Calu3 (cell line): ENCODE results near the gene LIG4. TPM values are rescaled to one million over a fixed set of nuclear protein-coding genes. Genes with fewer than 3 reads are reported as not detected.

Source experiments
- BruUV-seq: library from RNA; stranded (reverse); fragments of 400-500 nt; replicated peaks from 2 replicates; lab custom pipeline; 2021; lab: Mats Ljungman, UMichigan
- CTCF ChIA-PET: fragments of 300-600 bp; sonication (Branson Sonifier 250); formaldehyde crosslinking; loops from one replicate; lab custom pipeline; 2022; ENCODE audit warnings: antibody characterized with exemption; lab: Charles Lee
- DNase-seq: peaks from one replicate; pipeline ENCODE4 v3.0.0; 2022
- H3K27ac Mint-ChIP-seq: one replicate; pipeline ENCODE4 v1.8.0; 2022; ENCODE audit warnings: mixed read lengths; ENCODE audit not compliant: unreplicated experiment
- H3K27me3 Mint-ChIP-seq: one replicate; pipeline ENCODE4 v1.8.0; 2022; ENCODE audit warnings: mixed read lengths; ENCODE audit not compliant: unreplicated experiment
- H3K36me3 Mint-ChIP-seq: one replicate; pipeline ENCODE4 v1.8.0; 2022; ENCODE audit warnings: mild to moderate bottlenecking, moderate library complexity, mixed read lengths; ENCODE audit not compliant: insufficient read depth, unreplicated experiment
- H3K4me1 Mint-ChIP-seq: one replicate; pipeline ENCODE4 v1.8.0; 2022; ENCODE audit warnings: mild to moderate bottlenecking, low read depth, mixed read lengths; ENCODE audit not compliant: unreplicated experiment
- H3K4me3 Mint-ChIP-seq: one replicate; pipeline ENCODE4 v1.8.0; 2022; ENCODE audit warnings: mild to moderate bottlenecking, low read depth, moderate library complexity, mixed read lengths; ENCODE audit not compliant: unreplicated experiment
- H3K9me3 Mint-ChIP-seq: one replicate; pipeline ENCODE4 v1.8.0; 2022; ENCODE audit warnings: low read depth, mixed read lengths; ENCODE audit not compliant: unreplicated experiment
- intact Hi-C: fragments of 100-400 bp; cut with micrococcal nuclease; formaldehyde crosslinking; loops from one replicate; pipeline ENCODE4 v1.10.0; 2022; ENCODE audit not compliant: unreplicated experiment
- total RNA-seq: library from RNA; stranded (reverse); gene quantifications from 2 replicates; pipeline ENCODE4 v1.2.3, GENCODE V29; 2022
- TF ChIP-seq, protein P1 (sequence below): fragments of 200-600 bp; IDR thresholded peaks from one replicate; pipeline ENCODE4 v1.8.0; 2022; ENCODE audit warnings: antibody characterized with exemption; ENCODE audit not compliant: unreplicated experiment

Gene LIG4
- total RNA-seq, 1 experiment from 2014 or later = 2.7 TPM

GRCh38 chr13:108200781-108201398 lies 14.4 kb downstream of the LIG4 start:
- H3K4me3 Mint-ChIP-seq = no peak overlapping the region
- DNase-seq = no peak
- BruUV-seq = no TSS peak
- no peaks in the 10 kb centered on the region for H3K4me1 Mint-ChIP-seq
- H3K27me3 Mint-ChIP-seq = no peaks in the 10 kb centered on the region
- no peak overlapping the region for H3K27ac Mint-ChIP-seq
- H3K9me3 Mint-ChIP-seq = no peaks in the 10 kb centered on the region
- intact Hi-C loops = no loop called here
- H3K36me3 Mint-ChIP-seq = no peaks in the 10 kb centered on the region
- CTCF ChIA-PET = no interaction called here
- TF ChIP-seq, protein P1, sequence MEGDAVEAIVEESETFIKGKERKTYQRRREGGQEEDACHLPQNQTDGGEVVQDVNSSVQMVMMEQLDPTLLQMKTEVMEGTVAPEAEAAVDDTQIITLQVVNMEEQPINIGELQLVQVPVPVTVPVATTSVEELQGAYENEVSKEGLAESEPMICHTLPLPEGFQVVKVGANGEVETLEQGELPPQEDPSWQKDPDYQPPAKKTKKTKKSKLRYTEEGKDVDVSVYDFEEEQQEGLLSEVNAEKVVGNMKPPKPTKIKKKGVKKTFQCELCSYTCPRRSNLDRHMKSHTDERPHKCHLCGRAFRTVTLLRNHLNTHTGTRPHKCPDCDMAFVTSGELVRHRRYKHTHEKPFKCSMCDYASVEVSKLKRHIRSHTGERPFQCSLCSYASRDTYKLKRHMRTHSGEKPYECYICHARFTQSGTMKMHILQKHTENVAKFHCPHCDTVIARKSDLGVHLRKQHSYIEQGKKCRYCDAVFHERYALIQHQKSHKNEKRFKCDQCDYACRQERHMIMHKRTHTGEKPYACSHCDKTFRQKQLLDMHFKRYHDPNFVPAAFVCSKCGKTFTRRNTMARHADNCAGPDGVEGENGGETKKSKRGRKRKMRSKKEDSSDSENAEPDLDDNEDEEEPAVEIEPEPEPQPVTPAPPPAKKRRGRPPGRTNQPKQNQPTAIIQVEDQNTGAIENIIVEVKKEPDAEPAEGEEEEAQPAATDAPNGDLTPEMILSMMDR = no peak

- H3K36me3 Mint-ChIP-seq = no peaks in the 10 kb centered on the region
- H3K9me3 Mint-ChIP-seq = no peaks in the 10 kb centered on the region
- TF ChIP-seq, protein P1 = no peak
- CTCF ChIA-PET = no interaction called here
- no peak overlapping the region for H3K4me3 Mint-ChIP-seq
- intact Hi-C loops = no loop called here
- no peaks in the 10 kb centered on the region for H3K27me3 Mint-ChIP-seq
- no peak overlapping the region for H3K27ac Mint-ChIP-seq
- DNase-seq = no peak
- peaks cover 3% of the 10 kb centered on the region for H3K4me1 Mint-ChIP-seq
- no TSS peak for BruUV-seq
Observed at GRCh38 chr13:108195861-108196260, 19.5 kb downstream of the LIG4 start.

GRCh38 chr13:108195146-108195545 lies 20.2 kb downstream of the LIG4 start:
- no TSS peak for BruUV-seq
- no peak for DNase-seq
- Mint-ChIP-seq H3K27me3 (no peaks in the 10 kb centered on the region), H3K4me3 (no peak overlapping the region), H3K9me3 (no peaks in the 10 kb centered on the region), H3K27ac (no peak overlapping the region), H3K36me3 (no peaks in the 10 kb centered on the region), H3K4me1 (peaks cover 8% of the 10 kb centered on the region)
- intact Hi-C loops = no loop called here
- TF ChIP-seq, protein P1 = no peak
- CTCF ChIA-PET = no interaction called here

GRCh38 chr13:108194435-108194936 lies 20.9 kb downstream of the LIG4 start:
- DNase-seq = no peak
- CTCF ChIA-PET = no interaction called here
- H3K27me3 Mint-ChIP-seq = no peaks in the 10 kb centered on the region
- H3K9me3 Mint-ChIP-seq = no peaks in the 10 kb centered on the region
- H3K4me1 Mint-ChIP-seq = peaks cover 8% of the 10 kb centered on the region
- H3K4me3 Mint-ChIP-seq = no peak overlapping the region
- H3K27ac Mint-ChIP-seq = no peak overlapping the region
- no peaks in the 10 kb centered on the region for H3K36me3 Mint-ChIP-seq
- intact Hi-C loops = no loop called here
- no TSS peak for BruUV-seq
- TF ChIP-seq, protein P1 = no peak
